ENCODE results near the gene SLC51B.
A peak's percentile ranks its signal among the peaks of the same experiment; 100 is the strongest.
"Not testable (repeated sequence)": the region's sequence is repeated elsewhere in the genome, so short reads cannot be mapped to it uniquely, and the experiment has no call there.

Gene SLC51B

DNA sequence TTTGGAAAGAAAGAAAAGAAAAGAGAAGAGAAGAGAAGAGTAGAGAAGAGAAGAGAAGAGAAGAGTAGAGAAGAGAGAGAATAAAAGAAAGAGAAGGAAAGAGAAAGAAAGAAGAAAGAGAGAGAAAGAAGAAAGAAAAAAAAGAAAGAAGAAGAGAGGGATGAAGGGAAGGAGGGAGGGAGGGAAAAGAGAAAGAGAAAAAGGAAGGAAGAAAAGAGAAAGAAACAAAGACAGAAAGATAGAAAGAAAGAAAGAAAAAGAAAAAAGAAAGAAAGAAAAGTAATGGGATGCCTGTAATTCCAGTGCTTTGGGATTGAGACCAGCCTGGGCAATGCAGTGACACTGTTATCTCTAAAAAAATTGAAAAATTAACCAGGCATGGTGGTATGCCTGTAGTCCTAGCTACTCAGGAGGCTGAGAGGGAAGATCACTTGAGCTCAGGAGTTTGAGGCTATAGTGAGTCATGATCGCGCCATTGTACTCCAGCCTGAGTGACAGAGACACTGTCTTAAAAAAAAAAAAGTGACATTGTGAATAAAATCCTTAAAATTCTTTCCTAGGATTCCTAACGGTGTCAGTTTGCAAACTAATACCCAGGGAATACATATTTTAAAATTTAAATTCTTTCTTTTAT is 20.9 kb downstream of the SLC51B start:
- DNase-seq (ENCODE audit: low read depth in 1 of 2, low spot score in 1 of 2) = no peak

DNA sequence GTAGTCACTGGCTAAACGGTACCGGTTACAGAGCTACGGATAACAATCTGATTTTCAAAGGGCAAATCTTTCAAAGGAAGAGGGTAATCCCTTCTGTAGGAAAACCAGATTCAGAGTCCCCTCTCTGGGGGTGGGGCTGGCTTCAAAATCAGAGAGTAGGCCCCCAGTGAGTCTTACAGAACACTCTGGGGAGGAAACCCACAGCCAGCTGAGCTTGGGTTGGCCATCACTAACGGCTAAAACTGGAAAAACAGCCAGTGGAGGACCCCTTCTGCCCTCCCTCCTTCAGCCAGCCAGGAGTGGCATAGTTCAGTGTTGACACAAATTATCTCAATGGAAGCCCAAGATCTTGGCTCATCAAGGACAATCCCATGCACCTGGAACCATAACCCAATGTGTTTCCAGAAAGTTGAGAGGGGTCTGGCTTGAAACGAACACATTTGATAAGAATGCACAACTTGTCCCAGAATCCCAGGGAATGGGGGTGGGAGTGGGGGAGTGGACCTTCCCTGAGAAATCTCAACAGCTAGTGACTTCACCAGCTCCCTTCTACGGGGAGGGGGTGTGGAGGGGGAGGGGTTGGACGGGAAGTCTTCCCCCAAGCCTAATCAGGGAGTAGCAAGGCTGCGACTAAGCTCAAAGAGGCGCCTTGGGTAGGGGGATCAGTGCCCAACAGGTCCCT is 21.6 kb downstream of the SLC51B start:
- no peak for DNase-seq (ENCODE audit: low read depth in 1 of 2, low spot score in 1 of 2)

DNA sequence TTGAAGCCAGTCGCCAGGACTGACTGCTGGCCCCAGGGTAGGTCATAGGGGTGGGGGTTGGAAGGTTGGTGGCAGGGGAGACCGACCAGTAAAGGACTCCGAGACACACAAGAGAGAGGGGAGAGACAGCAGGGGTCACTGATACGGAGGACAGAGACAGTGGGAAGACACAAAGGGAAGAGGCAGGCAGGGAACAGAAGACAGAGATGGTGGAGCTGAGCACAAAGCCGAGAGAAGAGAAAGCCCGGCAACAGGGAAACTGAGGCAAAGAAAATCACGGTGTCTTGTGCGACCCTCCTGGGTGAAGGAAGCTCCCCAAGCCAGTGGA is 22.1 kb downstream of the SLC51B start:
- DNase-seq (ENCODE audit: low read depth in 1 of 2, low spot score in 1 of 2) = no peak

DNA sequence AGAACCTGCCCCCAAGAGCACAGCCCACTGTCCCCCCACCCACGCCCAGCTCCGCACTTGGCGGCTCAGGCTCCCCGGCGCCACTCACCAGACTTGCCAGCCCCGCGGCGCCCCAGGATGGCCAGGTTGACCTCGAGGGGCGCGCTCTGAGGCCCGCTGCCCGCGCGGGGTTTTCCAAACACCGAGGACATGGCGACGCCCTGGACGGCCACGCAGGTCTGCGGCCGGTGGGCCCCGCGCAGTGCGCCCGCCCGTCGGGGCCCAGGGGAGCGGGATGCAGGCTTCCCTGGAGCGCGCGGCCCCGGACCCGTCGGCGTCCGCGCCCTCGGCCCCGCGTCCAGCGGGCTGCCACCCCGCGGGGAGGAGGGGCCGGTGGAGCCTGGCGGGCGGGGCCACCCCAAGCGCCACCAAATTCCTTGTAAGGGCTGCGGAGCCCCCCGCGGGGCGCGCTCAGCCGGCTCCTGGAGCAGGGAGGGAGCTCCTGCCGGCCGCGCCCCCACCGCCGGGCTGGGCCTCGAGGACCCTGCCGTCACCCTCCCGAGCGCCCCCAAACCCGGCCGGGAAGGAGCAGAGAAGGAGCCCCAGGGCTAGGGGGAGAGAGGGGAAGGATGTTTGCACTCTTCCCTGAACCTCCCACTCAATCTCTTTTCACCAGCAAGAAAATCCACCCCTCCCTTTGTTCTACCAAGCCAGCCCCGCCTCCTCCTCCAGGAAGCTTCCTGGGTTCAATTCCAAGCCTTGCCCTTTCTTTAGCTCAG is 22.6 kb downstream of the SLC51B start, which contains the start of gene RASL12:
Gene RASL12, minus strand, starts transcription at position 347 of the 758 bp plus-strand sequence. Its CDS starts 156 bp downstream, at position 191.
- no peak for DNase-seq (ENCODE audit: low read depth in 1 of 2, low spot score in 1 of 2)

DNA sequence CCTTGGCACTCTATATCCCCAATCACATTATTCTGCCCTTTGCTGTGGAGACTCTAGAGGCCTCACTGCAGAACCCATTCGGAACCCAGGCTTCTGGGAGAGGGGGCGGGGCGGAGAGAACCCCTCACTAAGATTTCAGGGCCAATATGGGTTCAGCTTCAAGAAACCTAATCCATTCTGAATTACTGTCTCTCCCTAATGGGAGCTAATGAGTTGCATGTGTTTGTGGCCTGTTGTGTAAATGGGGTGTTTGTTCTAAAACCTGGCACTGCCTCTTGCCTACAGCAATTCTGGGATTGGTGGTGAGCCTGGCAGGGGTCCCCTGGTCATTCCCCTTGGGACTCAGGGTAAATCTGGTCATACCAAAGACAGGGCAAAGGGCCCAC is 23.2 kb downstream of the SLC51B start:
- no peak for DNase-seq (ENCODE audit: low read depth in 1 of 2, low spot score in 1 of 2)

DNA sequence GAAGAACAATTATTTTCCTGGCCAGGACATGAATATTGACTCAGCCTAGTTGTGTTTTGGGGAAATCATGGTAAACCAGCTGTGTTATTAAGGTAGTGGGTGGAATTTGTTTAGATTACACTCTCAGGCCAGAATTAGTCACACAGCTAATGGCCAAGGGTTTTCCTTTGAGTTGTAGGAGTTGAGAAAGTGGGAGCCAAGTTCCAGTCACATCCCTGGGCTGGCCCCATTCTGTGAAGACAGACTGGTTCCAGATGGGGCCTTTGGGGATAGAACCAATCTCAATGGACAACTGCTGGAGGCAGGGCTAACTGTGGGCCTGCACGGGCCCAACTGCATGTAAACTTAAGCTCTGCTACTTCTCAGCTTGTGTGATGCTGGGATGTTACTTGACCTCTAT is 24.0 kb downstream of the SLC51B start:
- DNase-seq (ENCODE audit: low read depth in 1 of 2, low spot score in 1 of 2) = no peak

DNA sequence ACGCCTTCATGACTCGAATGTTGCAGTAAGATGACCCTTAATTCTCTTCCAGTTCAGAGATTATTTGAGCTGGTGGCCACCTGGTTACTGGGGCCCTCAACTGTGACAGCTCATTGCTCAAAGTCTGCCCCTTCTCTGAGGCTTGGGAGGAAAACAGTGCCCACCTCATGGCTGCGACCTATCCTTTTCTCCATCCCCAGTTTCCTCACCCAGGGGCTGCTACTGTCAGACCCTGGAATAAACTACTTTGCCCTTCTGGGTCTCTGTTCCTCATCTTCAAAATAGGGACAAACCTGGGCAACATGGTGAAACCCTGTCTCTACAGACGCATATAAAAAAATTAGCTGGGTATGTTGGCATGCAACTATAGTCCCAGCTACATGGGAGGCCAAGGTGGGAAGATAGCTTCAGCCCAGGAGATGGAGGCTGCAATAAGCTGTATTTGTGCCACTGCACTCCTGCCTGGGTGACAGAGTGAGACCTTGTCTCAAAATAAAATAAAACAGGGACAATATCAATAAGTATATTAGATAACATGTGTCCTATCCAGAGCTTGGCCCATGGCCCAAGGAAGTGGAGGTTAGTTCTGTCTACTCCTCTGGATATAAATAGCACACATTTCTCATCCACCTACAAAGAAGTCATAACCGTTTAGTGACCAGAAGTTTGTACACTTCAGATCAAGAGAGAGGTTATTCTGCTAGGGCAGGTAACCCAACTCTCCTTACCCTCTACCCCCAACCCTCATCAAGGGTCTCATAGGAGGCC is 24.8 kb downstream of the SLC51B start:
- DNase-seq (ENCODE audit: low read depth in 1 of 2, low spot score in 1 of 2) = no peak

DNA sequence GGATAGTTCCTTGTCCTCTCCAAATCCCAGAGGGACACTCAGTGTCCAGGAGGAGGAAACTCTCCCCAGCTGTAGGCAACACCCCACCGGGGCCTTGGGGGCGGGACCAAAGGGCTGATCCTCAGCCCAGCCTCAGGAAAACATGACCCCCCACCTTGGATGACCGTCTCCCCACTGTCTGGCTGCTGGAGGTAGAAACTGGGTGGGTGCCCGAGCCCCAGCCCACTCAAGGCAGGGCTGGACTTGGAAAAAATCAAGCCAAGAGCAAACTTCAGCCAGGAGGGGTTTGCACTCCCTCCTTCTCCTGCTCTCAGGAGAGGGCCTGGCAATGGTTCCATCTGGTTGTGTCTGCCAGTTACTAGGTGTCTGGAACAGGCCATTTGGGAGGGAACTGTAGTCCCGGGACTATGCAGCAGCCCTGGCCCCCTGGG is 26.2 kb downstream of the SLC51B start:
- DNase-seq (ENCODE audit: low read depth in 1 of 2, low spot score in 1 of 2) = no peak

DNA sequence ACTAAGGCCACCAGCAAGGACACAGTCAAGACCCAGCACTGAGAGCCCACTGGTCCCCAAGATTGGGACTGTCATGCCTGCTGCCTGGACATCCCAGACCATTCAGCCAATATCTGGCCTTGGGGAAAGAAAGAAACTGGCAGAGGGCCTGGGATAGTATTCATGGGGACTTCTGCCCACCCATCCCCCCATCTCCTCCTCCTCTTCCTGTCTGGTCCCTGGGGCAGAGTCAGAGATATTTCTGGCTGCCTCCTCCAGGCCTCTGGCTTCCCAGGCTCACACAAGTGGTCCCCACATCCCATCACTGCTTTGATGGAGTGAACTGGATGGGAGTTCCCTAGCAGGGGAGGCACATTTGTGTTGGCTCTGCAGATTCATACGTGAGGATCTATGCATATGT is 26.8 kb downstream of the SLC51B start:
- DNase-seq (ENCODE audit: low read depth in 1 of 2, low spot score in 1 of 2) = no peak

DNA sequence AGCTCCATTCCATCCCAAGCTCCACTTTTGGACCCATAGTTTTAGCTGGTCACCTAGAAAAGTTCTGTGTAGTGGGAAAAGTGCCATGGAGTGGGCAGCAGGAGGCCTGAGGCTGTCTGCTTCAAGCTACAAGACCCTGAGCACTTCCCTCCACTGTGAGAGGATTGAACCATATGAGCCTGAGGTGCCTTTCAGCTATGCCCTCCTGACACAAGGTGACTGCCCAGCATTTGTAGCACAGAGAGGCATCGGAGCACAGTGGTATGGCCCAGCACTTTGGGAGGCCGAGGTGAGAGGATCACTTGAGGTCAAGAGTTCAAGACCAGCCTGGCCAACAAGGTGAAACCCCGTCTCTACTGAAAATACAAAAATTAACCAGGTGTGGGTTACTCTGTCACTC is 27.4 kb downstream of the SLC51B start:
- no peak for DNase-seq (ENCODE audit: low read depth in 1 of 2, low spot score in 1 of 2)

DNA sequence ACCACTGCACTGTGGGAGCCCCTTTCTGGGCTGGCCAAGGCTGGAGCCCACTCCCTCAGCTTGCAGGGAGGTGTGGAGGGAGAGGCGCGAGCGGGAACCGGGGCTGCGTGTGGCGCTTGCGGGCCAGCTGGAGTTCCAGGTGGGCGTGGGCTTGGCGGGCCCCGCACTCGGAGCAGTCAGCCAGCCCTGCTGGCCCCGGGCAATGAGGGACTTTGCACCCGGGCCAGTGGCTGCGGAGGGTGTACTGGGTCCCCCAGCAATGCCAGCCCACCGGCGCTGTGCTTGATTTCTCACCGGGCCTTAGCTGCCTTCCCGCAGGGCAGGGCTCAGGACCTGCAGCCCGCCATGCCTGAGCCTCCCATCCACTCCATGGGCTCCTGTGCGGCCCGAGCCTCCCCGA is 29.8 kb downstream of the SLC51B start:
- not testable (repeated sequence) for DNase-seq (ENCODE audit: low read depth in 1 of 2, low spot score in 1 of 2)

DNA sequence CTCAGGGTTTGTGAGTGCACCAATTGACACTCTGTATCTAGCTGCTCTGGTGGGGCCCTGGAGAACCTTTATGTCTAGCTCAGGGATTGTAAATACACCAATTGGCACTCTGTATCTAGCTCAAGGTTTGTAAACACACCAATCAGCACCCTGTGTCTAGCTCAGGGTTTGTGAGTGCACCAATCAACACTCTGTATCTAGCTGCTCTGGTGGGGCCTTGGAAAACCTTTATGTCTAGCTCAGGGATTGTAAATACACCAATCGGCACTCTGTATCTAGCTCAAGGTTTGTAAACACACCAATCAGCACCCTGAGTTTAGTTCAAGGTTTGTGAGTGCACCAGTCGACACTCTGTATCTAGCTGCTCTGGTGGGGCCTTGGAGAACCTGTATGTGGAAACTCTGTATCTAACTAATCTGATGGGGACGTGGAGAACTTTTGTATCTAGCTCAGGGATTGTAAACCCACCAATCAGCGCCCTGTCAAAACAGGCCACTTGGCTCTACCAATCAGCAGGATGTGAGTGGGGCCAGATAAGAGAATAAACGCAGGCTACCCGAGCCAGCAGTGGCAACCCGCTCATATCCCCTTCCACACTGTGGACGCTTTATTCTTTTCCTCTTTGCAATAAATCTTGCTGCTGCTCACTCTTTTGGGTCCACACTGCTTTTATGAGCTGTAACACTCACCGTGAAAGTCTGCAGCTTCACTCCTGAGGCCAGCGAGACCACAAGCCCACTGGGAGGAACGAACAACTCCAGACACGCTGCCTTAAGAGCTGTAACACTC is 30.6 kb downstream of the SLC51B start:
- DNase-seq (ENCODE audit: low read depth in 1 of 2, low spot score in 1 of 2) = not testable (repeated sequence)

DNA sequence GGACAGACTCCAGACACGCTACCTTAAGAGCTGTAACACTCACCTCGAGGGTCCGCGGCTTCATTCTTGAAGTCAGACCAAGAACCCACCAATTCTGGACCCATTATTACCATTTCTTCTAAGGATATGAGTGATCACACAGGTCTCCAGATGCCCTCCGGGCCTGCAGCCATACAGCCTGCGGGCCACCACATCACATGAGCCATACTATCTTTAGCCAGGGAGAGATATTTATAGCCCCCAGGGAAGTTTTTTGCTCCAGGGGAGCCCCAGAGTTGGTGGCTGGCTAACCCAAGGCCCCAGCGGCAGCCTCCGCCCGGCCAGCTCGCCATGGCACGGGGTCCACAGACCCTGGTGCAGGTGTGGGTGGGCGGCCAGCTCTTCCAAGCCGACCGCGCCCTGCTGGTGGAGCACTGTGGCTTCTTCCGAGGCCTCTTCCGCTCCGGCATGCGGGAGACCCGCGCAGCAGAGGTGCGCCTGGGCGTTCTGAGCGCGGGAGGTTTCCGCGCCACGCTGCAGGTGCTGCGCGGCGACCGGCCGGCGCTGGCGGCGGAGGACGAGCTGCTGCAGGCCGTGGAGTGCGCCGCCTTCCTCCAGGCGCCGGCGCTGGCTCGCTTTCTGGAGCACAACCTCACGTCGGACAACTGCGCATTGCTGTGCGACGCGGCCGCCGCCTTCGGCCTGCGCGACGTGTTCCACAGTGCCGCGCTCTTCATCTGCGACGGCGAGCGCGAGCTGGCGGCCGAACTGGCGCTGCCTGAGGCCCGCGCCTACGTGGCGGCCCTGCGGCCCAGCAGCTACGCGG is 31.5 kb downstream of the SLC51B start, which contains the start of gene KBTBD13:
Gene KBTBD13, plus strand, starts transcription at position 261 of the 805 bp plus-strand sequence. Its CDS starts 70 bp downstream, at position 331.
- no peak for DNase-seq (ENCODE audit: low read depth in 1 of 2, low spot score in 1 of 2)

DNA sequence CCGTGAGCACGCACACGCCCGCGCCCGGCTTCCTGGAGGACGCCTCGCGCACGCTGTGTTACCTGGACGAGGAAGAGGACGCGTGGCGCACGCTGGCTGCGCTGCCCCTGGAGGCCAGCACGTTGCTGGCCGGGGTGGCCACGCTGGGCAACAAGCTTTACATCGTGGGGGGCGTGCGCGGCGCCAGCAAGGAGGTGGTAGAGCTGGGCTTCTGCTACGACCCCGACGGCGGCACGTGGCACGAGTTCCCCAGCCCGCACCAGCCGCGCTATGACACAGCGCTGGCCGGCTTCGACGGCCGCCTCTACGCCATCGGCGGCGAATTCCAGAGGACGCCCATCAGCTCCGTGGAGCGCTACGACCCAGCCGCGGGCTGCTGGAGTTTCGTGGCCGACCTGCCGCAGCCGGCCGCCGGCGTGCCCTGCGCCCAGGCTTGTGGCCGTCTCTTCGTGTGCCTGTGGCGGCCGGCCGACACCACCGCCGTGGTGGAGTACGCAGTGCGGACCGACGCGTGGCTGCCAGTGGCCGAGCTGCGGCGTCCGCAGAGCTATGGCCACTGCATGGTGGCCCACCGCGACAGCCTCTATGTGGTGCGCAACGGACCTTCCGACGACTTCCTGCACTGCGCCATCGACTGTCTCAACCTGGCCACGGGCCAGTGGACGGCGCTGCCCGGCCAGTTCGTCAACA is 32.2 kb downstream of the SLC51B start:
- DNase-seq (ENCODE audit: low read depth in 1 of 2, low spot score in 1 of 2) = no peak

DNA sequence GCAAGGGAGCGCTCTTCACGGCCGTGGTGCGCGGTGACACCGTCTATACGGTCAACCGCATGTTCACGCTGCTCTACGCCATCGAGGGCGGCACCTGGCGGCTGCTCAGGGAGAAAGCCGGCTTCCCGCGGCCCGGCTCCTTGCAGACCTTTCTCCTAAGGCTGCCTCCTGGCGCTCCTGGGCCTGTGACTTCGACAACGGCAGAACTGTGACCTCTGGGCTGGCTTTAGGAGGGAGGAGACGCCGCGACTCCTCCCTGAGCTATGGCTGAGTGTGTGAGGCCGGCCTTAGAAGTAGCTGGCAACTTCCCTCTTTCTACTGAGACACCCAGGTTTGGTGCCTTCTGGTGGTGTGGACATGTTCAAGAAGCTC is 32.8 kb downstream of the SLC51B start:
- DNase-seq (ENCODE audit: low read depth in 1 of 2, low spot score in 1 of 2) = peak; percentile 21 to 32

DNA sequence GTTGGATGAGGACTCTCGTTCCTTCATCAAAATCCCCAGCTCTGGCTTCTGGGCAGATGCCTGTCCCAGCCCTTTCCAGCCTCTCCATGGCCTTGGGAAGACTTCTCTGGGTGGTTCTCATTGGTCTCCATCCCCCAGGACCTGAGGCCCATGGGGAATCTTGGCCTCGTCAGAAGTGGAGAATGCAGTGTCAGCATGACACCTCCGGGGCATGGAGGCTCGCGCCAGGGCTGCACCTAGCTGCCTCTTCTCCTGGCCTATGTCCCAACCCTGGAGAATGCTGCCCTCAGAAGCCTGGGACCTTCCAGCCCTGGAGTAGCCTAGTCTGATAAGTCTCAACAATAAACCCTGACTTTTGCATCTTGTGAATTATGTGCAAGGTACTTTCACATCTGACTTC is 34.4 kb downstream of the SLC51B start:
- DNase-seq (ENCODE audit: low read depth in 1 of 2, low spot score in 1 of 2) = no peak

DNA sequence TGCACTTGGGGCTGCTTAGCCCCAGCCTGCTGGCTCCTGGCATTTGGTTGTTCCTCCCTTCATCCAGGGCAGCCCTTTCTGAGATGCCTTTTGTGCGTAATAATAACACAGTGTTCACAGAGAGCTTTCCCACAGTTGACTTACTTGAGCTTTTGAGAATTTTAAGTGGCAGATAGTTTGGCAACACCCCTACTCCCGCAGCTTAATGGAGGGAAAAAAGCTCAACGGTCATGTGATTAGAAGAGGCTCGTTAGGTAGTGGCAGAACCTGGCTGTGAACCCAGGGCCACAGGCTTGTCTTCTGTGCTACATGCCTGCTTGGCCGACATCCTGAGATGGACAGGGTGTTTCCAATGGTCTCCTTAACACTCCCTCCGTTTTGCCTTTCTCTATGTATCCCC is 36.1 kb downstream of the SLC51B start:
- DNase-seq (ENCODE audit: low read depth in 1 of 2, low spot score in 1 of 2) = no peak

DNA sequence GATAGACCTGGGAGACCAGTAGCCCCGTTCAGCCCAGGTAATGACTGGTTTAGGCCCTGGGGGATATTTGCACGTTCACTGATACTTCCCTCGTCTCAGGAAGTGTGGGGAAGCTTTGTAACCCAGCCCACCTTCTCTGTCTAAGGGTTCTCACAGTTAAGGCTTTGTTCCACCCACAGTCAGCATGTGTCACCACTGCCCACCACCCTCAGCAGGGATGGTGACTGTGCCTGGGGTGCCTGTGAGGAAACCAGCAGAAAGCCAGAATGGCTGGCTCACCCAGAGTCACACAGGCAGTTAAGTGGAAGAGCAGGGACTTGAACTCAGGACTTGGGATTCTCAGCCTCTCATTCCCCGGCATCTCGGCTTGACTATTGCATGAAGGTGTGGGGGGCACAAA is 36.6 kb downstream of the SLC51B start:
- DNase-seq (ENCODE audit: low read depth in 1 of 2, low spot score in 1 of 2) = no peak

DNA sequence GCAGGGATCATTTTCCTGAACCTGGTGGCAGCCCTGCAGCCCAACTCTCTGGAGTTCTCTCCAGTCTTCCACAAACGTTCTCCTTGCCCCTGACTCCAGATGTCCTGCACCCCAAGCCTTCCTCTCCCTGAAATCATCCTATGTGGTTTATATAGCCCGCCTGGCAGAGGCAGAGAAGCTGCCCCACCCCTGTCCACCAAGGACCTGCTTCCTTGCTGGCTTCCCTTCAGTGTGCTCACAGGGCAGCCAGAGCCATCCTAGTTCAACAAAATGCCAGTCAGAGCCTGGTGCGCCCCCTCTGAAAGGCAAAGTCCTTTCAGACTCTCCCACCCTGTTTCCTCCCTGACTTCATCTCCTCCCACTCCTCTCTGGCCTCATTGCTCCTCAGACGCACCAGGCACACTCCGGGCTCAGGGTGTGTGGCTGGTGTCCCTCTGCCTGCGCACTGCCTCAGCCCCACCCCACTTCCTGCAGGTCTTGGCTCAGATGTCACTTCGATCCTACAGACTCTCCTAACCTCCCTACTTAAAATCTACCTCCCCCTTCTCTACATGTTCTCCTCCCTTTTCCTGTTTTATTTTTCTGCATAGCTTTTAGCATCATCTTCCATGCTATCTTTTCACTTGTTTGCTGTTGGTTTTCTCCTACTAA is 37.2 kb downstream of the SLC51B start:
- no peak for DNase-seq (ENCODE audit: low read depth in 1 of 2, low spot score in 1 of 2)
